PC-3 (cell line): ENCODE results near the gene PTPRD.

Experiments used
- EZH2 ChIP-seq: fragments of 300-600 bp; sonication (generic); IDR thresholded peaks from one replicate; pipeline ENCODE4 v1.6.1; 2017; ENCODE audit warnings: antibody characterized with exemption, mild to moderate bottlenecking, low read length; ENCODE audit not compliant: unreplicated experiment
- EZH2phosphoT487 ChIP-seq: fragments of 300-600 bp; sonication (generic); IDR thresholded peaks from 2 replicates; pipeline ENCODE4 v1.6.1; 2018; ENCODE audit warnings: mild to moderate bottlenecking, antibody characterized with exemption, low read length, borderline replicate concordance
- TF ChIP-seq, protein P1 (sequence below): fragments of 300-600 bp; sonication (generic); conservative IDR thresholded peaks from 2 replicates; pipeline ENCODE4 v1.5.1; 2017; ENCODE audit warnings: antibody characterized with exemption, low read depth, mild to moderate bottlenecking, low read length

DNA sequence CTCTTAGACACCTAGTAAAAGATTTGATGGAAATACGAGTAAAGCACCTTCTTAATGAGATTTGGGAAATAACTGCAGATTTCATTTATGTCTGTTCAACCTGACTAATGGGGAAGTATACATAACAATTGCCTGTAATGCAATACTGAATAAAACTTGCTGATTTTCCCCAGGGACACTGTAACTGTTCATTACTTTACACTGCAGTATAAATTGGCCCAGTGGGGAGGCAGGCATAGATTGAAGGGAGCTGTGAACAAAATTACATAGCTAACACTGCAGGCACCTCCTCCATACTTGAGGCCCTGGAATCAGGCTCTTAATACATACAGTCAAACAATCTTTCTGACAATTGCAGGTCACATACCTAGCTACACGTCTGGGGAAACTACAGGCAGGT lies 216.2 kb downstream of the PTPRD start:
- TF ChIP-seq, protein P1, sequence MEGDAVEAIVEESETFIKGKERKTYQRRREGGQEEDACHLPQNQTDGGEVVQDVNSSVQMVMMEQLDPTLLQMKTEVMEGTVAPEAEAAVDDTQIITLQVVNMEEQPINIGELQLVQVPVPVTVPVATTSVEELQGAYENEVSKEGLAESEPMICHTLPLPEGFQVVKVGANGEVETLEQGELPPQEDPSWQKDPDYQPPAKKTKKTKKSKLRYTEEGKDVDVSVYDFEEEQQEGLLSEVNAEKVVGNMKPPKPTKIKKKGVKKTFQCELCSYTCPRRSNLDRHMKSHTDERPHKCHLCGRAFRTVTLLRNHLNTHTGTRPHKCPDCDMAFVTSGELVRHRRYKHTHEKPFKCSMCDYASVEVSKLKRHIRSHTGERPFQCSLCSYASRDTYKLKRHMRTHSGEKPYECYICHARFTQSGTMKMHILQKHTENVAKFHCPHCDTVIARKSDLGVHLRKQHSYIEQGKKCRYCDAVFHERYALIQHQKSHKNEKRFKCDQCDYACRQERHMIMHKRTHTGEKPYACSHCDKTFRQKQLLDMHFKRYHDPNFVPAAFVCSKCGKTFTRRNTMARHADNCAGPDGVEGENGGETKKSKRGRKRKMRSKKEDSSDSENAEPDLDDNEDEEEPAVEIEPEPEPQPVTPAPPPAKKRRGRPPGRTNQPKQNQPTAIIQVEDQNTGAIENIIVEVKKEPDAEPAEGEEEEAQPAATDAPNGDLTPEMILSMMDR, result no peak
- TF ChIP-seq EZH2phosphoT487, result no peak
- TF ChIP-seq EZH2, result no peak
